SKM-1 treated with dmso at 0.1 percent for 144 hours (cell line): ENCODE results near the gene PSME3IP1.
"Not testable (repeated sequence)": the region's sequence is repeated elsewhere in the genome, so short reads cannot be mapped to it uniquely, and the experiment has no call there.

Experiments used
- DNase-seq: peaks from one replicate; lab custom pipeline; 2025; ENCODE audit not compliant: unreplicated experiment; lab: John Stamatoyannopoulos, UW

The PSME3IP1 gene

DNA sequence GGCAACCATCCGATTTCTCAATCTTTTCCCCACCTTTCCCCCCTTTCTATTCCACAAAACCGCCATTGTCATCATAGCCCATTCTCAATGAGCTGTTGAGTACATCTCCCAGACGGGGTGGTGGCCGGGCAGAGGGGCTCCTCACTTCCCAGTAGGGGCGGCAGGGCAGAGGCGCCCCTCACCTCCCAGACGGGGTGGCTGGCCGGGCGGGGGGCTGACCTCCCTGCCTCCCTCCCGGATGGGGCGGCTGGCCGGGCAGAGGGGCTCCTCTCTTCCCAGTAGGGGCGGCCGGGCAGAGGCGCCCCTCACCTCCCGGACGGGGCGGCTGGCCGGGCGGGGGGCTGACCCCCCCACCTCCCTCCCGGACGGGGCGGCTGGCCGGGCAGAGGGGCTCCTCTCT lies 14.5 kb upstream of the PSME3IP1 start:
- not testable (repeated sequence) for DNase-seq

DNA sequence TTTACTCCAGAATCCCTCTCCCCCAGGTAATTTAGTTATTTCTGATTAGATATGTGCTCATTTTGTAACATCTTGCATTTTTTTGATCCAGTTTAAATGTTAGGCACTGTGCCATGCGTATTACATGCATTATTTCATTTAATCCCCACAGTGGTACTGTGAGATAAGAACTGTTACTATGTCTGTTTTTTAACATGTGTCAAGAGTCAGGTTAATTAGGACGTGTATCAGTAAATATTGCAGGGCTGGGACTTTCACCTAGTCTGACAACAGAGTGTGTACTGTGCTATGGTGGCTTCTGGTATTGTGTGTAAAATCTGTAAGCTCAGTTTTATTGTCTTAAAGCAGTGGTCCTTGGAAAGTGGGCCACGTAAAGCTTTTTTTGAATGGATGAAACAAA lies 10.9 kb upstream of the PSME3IP1 start:
- no peak for DNase-seq

DNA sequence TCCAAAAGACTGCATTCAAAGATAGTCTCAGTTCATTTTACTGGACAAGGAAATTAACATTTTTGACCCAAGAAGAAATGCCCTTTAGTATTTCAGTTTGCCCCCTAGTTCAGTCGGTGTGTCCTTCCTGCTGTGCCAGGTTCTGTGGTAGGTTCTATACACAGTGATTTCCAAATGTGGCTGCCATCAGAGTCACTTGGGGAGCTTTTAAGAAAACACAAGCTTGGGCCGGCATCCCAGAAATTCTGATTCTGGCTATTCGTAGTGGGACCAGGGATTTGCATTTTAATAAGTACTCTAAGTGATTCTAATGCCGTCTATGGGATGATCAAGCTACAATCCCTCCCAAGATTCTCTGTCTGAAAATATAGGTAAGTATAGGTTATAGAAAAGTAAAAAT lies 10.4 kb upstream of the PSME3IP1 start:
- DNase-seq: no peak

DNA sequence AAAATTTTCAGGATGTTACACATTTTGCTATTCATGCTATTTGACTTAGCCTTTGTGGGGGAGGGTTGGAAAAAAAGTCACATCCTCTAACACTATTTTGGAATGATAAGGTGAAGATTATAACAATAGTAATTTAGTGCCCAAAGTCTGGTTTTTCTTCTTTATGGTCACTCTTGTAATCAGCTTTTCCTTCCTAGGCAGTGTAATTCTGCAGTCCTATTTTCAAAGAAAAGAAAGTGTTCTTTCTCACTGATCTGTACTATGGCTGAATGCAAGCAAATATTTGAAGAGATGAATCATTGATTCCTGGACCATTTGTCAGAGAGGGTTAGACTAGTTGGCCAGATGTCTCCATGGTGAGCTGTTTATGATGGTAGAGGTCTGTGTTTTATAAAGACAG lies 8.7 kb upstream of the PSME3IP1 start:
- no peak for DNase-seq

DNA sequence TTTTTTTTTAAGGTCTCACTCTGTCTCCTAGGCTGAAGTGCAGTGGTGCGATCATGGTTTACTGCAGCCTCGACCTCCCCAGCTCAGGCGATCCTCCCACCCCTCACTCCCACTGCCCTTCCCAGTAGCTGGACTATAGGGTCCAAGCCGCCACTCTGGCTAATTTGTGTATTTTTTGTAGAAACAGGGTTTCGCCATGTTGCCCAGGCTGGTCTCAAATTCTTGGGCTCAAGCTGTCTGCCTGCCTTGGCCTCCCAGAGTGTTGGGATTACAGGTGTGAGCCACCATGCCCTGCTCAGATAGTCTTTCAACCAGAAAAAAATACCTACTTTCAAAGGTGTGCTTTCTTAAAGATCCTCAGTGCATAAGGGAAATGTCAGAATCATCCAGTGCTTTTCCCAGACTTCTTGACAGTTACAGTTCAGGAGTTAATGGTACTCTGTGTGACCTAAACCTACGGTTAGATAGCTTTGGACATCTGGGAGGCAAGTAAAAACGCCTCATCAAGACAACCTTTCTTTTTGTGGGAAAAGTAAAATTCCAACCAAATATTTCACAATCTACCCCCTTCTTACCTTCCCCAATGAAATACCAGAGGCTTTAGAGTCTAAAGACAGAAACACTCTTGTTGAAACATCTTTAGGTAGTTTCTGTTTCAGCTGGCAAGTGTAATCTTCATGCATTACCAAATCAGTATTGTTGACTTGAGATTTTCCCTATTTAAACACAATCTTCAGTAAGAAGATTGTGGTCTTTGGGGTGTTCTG lies 7.1 kb upstream of the PSME3IP1 start:
- DNase-seq: no peak

DNA sequence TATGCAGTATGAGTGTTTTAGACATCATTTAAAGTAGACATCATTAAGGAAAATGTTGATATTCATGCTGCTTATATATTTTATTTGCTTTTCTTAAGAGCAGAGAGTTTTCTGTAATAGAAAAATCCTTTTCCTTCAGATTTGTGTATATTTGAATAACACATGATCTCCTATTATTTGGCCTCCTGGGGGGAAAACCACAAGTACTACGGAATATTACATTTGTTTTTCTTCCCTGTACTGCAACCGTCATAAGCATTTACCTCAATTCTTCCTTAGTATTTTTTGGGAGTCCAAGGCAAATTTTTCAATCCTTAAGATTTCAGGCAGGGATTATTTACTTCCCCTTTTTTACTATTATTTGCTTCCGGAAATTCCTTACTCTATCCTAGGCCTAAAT lies 6.3 kb upstream of the PSME3IP1 start:
- no peak for DNase-seq

DNA sequence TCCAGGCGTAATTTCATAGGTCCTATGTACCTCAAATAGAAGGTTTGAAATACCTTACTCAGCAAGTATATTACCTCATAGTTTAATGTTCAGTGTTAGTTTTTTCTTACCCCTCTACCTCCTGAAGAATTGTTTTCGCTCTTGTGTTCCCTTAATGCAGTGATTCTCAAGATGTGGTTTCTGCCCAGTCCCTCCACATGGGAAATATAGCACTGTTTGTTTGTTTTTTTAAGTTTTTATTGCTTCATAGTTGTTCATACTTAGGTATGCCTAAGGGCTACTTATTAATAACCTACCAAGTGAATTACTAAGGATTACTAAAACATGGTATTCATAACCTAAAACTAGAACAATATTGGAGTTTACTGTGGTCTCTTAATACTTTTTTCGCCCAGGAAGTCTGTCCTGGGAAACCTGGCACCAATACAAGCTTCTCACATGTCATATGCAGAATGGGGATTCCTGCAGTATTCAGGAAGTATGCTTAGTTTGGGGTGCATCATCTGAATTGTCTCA lies 5.3 kb upstream of the PSME3IP1 start:
- no peak for DNase-seq

DNA sequence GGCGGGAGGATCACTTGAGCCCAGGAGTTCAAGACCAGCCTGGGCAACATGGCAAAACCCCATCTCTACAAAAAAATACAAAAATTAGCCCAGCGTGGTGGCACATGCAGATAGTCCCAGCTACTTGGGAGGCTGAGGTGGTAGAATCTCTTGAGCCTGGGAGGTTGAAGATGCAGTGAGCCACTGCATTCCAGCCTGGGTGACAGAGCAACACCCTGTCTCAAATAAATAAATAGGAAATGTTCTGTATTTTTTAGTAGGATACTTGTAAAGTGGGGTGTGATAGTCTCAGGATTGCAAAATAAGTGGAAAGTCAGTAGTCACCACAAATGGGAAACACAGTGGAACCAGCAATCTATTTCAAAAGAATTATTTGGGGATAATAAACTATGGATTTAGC lies 4.3 kb upstream of the PSME3IP1 start:
- DNase-seq: no peak

DNA sequence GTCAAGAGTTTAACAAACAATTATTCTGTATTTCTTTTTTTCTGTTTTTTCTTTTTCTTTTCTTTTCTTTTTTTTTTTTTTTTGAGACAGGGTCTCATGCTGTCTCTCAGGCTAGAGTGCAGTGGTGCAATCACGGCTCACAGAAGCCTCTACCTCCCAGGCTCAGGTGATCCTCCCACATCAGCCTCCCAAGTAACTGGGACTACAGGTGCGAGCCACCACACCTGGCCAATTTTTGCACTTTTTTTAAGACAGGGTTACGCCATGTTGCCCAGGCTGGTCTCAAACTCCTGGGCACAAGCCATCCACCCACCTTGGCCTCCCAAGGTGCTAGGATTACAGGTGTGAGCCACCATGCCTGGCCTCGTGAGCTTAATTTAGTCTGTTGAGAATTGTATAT lies 3.7 kb upstream of the PSME3IP1 start:
- not testable (repeated sequence) for DNase-seq

DNA sequence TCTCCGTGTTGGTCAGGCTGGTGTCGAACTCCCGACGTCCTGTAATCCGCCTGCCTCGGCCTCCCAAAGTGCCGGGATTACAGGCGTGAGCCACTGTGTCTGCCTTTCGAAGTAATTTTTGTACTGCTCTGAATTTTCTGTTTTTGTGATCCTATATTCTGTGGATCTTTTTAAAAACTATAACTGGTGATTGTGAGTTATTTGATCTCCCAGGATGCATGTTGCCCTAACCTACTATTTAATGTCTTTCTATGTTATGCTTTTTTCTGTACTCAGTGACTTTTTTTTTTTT lies 2.8 kb upstream of the PSME3IP1 start:
- no peak for DNase-seq

DNA sequence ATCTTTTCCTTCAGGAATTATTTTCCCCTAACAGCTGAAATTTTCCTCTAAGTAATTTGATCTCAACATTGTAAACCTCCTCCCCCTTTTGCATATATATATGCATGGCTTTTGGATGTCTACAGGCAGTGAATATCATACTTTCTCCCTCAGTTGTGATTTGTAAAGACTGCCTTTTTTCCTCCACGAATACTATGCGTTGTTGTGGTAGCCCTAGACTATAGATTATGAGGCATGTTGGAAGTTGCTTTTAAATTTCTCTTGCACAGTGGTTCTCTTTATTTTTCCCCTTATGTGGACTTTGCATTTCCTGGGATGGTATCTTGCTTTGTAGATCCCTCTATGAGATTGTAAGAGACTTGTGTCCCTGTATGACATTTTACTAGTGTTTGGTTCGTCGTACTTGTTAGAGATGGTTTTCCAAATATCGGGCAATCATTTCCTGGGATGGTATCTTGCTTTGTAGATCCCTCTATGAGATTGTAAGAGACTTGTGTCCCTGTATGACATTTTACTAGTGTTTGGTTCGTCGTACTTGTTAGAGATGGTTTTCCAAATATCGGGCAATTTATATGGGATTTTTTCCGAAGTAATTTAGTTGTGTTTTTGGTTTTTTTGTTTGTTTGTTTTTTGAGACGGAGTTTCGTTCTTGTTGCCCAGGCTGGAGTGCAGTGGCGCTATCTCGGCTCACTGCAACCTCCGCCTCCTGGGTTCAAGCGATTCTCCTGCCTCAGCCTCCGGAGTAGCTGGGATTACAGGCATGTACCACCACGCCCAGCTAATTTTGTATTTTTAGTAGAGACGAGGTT lies 2.3 kb upstream of the PSME3IP1 start:
- DNase-seq: not testable (repeated sequence)

DNA sequence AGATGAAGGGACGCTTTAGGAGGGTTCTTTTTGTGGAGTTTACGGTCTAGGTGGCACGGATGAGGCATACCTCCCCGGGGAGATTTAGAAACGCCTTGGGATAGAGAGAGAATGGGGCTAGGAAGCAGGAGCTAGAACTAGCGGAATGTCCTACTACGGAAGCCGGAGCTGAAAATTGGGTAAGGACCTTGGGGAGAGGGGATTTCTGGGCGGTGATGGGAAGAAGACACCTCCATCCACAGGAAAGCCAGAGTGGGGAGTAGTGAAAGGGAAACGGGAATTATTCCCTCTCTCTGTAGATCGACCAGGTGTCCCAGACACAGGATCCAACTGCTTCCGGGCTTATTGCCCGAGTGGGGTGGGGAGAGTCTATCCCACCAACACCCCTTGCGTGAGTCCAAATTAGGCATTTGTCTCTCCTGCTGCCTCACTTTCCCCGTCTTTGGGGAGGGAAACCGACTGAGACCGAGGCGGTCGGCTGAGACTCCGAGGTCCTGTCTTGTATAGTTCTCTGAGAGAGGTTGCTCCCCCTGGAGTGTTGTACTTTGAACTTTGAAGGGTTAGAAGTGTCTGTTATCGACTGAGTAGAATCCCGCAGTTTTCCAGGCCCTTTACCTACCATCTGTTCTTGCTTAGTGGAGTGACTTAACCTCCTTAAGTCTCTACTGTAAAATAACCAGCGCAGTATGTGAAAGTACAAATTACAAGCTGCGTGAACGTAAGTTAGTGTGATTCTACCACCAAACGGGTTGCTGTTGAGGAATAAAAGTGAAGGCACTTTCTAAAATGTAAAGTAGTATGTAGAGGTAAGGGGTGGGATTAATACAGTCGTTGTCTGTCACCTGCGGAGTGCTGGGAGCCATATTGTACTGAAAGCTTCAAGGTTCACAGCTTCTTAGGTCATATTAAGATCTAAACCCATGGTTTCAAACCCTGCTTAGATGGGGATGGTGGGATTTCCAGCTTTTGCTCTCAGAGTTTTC lies 1.3 kb upstream of the PSME3IP1 start:
- DNase-seq: no peak

DNA sequence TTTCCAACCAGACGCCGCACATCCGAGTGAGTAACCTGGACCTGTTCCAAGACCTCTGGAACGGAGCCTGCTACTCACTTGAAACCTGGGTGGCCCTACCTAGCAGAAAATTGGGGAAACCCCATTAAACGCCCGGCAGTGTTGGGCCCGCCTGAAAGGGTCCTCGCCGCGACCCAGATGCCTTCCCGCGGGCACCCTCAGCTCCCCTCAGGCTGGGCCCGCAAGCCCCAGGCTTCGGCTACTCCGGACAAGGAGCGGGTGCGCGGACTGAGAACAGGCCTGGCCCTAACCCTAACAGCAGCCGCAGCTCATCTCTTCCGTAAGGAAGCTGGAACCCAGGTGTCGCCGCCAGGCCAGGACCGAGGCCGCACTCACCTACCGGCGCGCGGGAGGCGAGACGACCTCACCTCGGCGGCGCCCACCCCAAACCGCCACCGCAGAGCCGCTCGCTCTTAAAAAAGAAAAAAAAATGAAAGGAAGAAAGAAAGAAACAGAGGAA lies 344 bp downstream of the PSME3IP1 start:
- no peak for DNase-seq

DNA sequence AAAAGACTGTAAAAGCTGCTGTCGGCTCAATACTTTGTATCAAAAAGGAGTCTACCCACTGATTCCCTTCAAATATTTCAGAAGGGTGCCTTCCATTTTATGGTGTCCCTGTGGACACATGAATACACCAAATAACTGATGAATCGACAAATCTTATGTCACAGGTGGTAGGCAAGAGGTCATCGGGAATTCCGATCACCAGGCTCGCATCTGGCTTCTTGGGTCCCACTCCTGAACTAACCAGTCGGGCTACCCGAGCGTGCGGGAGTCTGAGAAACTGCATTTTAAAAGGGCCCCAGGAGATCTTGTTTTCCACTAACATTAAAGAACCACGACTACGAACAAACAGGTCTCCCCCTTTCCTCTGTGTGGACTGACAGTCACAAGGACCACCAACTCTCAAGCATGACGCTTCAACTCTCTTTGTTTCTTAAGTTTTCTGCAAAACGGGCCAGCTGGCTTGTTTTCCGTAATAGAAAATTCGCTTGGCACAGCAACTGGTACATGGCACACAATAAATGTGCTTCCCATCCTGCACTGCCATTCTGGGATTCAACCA lies 873 bp downstream of the PSME3IP1 start:
- no peak for DNase-seq

DNA sequence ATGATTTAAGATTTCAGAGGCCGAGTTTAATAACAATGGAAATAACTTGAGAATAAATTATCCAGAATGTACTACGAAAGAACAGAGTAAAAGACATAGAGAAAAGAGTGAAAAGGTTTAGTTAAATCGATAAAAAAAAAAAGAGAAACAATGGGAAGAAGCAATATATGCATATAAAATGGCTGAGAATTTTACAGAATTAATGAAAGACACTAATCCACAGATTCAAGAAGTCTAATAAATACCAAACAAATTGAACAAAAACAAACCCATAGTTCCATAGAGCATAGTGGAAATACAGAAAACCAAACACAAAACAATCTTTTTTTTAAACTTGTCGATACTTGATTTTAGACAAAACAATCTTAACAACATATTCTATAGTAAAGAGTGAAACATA lies 1.7 kb downstream of the PSME3IP1 start:
- DNase-seq: no peak

DNA sequence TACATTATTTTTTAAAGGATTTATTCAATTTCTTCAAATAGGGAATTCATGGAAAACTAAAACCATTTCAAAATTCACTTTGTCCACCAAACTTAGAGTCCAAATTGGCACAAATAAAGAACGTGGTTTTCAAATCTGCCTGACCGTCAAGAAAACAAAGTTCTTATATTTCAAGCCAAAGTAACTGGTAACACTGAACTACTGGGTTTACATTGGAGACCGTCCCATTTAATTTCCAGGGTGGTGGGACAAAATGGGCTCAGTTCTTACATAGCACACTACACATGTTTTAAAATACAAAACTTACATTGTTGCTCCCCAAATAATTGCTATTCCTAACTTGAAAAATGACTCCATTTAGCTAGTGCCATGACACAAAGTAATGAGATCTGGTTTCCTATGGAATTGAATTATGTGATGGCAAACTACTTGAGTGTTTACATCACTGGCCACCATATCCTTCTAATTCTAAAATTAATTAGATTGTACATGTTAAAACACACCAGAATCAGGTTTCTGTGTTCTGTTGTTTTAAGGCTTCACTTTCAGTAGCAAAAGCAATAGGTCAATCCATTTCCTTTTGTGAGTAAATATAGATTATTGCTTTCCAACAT lies 6.5 kb downstream of the PSME3IP1 start:
- DNase-seq: no peak

DNA sequence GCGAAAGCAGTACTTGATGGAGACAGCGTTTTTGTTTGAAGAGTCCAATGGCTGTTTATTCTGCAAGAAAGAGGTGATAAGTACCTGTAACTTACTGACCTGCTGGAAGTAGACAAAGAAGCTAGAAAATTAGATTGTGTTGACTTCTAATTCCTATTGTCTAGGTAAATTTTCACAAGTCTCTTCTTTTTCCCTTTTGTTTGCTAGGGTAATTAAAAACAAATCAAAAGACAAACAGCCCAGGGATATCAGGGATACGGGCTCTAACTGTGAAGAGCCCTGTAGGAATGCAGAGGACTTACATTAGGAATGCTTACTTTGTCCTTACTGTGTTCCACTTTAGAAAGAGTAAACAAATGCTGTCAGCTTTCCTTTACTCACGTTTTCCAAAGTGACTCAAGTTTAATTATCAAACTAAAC lies 7.0 kb downstream of the PSME3IP1 start:
- DNase-seq: no peak

DNA sequence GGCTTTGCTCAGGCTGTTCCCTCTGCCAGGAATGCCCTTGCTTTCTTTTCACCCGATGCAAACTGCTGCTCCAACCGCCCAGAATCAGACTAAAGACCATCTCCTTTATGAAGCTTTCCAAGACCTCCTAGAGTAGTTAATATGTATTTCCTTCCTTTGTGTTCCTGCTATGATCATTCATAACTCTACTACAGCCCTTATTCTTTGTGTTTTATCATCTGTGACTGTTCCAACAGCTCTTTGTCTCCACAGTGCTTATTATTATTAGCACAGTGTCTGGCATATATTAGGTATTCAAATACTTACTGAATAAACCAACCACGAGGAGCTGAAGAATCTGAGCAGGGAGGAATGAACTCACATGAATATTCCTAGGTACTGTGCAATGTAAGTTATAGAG lies 7.6 kb downstream of the PSME3IP1 start:
- DNase-seq: no peak

DNA sequence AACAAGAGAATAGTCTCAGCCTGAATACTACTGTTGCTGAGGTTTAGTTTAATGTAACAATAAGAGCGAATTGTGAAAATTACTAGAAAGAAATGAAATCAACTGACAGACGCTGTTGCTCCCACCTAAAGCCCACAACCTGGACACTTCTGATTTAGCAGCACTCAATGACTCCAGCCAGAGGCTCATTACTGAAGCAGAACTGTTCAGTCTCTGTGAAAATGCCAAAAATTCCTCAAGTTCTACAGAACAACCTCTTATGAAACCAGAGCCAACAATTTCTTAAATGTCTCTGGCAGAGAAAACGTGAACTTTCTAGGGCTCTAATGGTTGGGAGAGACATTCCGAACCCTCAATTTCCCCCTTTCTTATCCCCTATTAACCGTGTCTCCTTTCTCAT lies 9.9 kb downstream of the PSME3IP1 start:
- no peak for DNase-seq

DNA sequence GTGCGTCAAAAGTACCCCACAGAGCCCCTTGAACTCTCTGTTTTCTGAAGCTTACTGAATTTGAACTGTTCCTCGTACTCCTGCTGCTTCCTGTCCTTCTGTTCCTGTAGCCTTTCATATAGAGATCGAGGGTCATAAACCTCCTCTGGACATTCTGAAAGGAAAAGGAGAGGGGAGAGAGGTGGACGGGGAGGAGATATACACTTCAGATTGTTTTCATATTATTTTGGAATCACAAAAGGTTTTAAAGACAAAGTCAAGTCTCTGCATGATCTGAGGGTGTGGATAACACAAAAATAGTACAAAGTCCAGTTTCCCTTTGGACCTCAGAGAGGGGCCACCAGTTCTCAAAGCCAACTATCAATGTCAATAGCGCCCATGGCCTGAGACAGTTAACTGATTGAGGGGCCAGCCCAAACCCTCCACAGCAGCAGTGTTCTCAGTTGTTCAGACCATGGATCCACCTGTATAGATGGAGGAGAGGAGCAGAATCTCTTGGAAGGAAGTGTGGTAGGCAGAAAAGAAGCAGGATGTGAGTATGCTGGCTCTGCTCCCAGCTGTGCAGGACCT lies 13.0 kb downstream of the PSME3IP1 start:
- DNase-seq: no peak
